NT2/D1 (cell line): Measurements from ENCODE around the gene RCN1.

Experiments
- DNase-seq: peaks from one replicate; pipeline ENCODE4 v3.0.0-alpha.2; 2011; ENCODE audit warnings: low read depth, low spot score
- H3K27me3 ChIP-seq: 2 replicates; pipeline ENCODE4 v1.6.0; 2011; ENCODE audit warnings: mild to moderate bottlenecking; ENCODE audit not compliant: insufficient read length, insufficient read depth
- H3K36me3 ChIP-seq: 2 replicates; pipeline ENCODE4 v1.6.1; 2011; ENCODE audit warnings: mild to moderate bottlenecking, low read length, mixed read lengths; ENCODE audit not compliant: insufficient read depth, insufficient read length
- H3K4me1 ChIP-seq: 2 replicates; pipeline ENCODE4 v1.5.1; 2011; ENCODE audit not compliant: insufficient read depth, insufficient read length
- H3K4me3 ChIP-seq: 2 replicates; pipeline ENCODE4 v1.5.1; 2011; ENCODE audit warnings: low read depth; ENCODE audit not compliant: insufficient read length
- H3K9ac ChIP-seq: 2 replicates; pipeline ENCODE4 v1.6.0; 2011; ENCODE audit warnings: low read depth; ENCODE audit not compliant: insufficient read length
- H3K9me3 ChIP-seq: 2 replicates; pipeline ENCODE4 v1.5.1; 2011; ENCODE audit warnings: mild to moderate bottlenecking, low read length; ENCODE audit not compliant: insufficient read depth
- SUZ12 ChIP-seq: IDR thresholded peaks from 2 replicates; pipeline ENCODE4 v1.6.1; 2011; ENCODE audit not compliant: insufficient read length, insufficient read depth; ENCODE audit errors: extremely low read depth
- YY1 ChIP-seq: IDR thresholded peaks from 2 replicates; pipeline ENCODE4 v1.6.1; 2011; ENCODE audit not compliant: insufficient read length, insufficient read depth
- ZNF274 ChIP-seq: IDR thresholded peaks from 2 replicates; pipeline ENCODE4 v1.6.1; 2011; ENCODE audit warnings: mild to moderate bottlenecking, low read depth, low read length

RCN1 gene

GRCh38 chr11:32090545-32091370 is at the start of gene RCN1:
TSS of gene RCN1 (plus strand) at chr11:32091074. CDS start at chr11:32091197, 123 bp downstream.
- peak; percentile 52 for DNase-seq
- Histone ChIP-seq H3K9ac (peak within 1 kb of the TSS; percentile 86), H3K36me3 (peaks cover 32% of the 10 kb centered on the region), H3K4me3 (peak within 1 kb of the TSS; percentile 80), H3K27me3 (no peaks in the 10 kb centered on the region), H3K9me3 (no peaks in the 10 kb centered on the region), H3K4me1 (peaks cover 7% of the 10 kb centered on the region)
- TF ChIP-seq SUZ12 (no peak), YY1 (no peak), ZNF274 (no peak)

GRCh38 chr11:32043737-32044136 is 47.1 kb upstream of the RCN1 start:
- Histone ChIP-seq H3K9ac (no peak overlapping the region), H3K27me3 (no peaks in the 10 kb centered on the region), H3K4me3 (no peak overlapping the region), H3K4me1 (no peaks in the 10 kb centered on the region), H3K9me3 (peaks cover 6% of the 10 kb centered on the region; the same call in 1 of the 2 replicates), H3K36me3 (no peaks in the 10 kb centered on the region)
- TF ChIP-seq SUZ12 = no peak
- TF ChIP-seq YY1 = no peak
- TF ChIP-seq ZNF274 = no peak
- DNase-seq = no peak

- Histone ChIP-seq H3K4me1 (no peaks in the 10 kb centered on the region), H3K36me3 (no peaks in the 10 kb centered on the region), H3K27me3 (no peaks in the 10 kb centered on the region), H3K9ac (no peak overlapping the region), H3K9me3 (peaks cover 6% of the 10 kb centered on the region; the same call in 1 of the 2 replicates), H3K4me3 (no peak overlapping the region)
- DNase-seq = no peak
- TF ChIP-seq YY1 (no peak), SUZ12 (no peak), ZNF274 (no peak)
Observed at GRCh38 chr11:32044158-32044863, 46.6 kb upstream of the RCN1 start.

- Histone ChIP-seq H3K27me3 (no peaks in the 10 kb centered on the region), H3K36me3 (no peaks in the 10 kb centered on the region), H3K4me3 (no peak overlapping the region), H3K9me3 (peaks cover 6% of the 10 kb centered on the region; the same call in 1 of the 2 replicates), H3K4me1 (no peaks in the 10 kb centered on the region), H3K9ac (no peak overlapping the region)
- DNase-seq = no peak
- TF ChIP-seq ZNF274 (no peak), YY1 (no peak), SUZ12 (no peak)
Observed at GRCh38 chr11:32045456-32045855, 45.4 kb upstream of the RCN1 start.

GRCh38 chr11:32050264-32050663 is 40.6 kb upstream of the RCN1 start:
- Histone ChIP-seq H3K4me1 (peaks cover 2% of the 10 kb centered on the region), H3K9me3 (peaks cover 3% of the 10 kb centered on the region; the same call in 1 of the 2 replicates), H3K27me3 (no peaks in the 10 kb centered on the region), H3K36me3 (no peaks in the 10 kb centered on the region), H3K9ac (no peak overlapping the region), H3K4me3 (no peak overlapping the region)
- TF ChIP-seq YY1 (no peak), ZNF274 (no peak), SUZ12 (no peak)
- no peak for DNase-seq

GRCh38 chr11:32052215-32052614 is 38.7 kb upstream of the RCN1 start:
- H3K4me3 ChIP-seq = no peak overlapping the region
- no peaks in the 10 kb centered on the region for H3K9me3 ChIP-seq
- peaks cover 2% of the 10 kb centered on the region for H3K4me1 ChIP-seq
- no peaks in the 10 kb centered on the region for H3K36me3 ChIP-seq
- TF ChIP-seq ZNF274 = no peak
- TF ChIP-seq YY1 = no peak
- no peak for TF ChIP-seq SUZ12
- no peaks in the 10 kb centered on the region for H3K27me3 ChIP-seq
- H3K9ac ChIP-seq = no peak overlapping the region
- peak; percentile 8 for DNase-seq

GRCh38 chr11:32053151-32053888 is 37.6 kb upstream of the RCN1 start:
- no peaks in the 10 kb centered on the region for H3K36me3 ChIP-seq
- H3K27me3 ChIP-seq = no peaks in the 10 kb centered on the region
- H3K4me1 ChIP-seq = peaks cover 2% of the 10 kb centered on the region
- no peak for DNase-seq
- no peak overlapping the region for H3K4me3 ChIP-seq
- TF ChIP-seq SUZ12 (no peak), ZNF274 (no peak), YY1 (no peak)
- no peaks in the 10 kb centered on the region for H3K9me3 ChIP-seq
- no peak overlapping the region for H3K9ac ChIP-seq
